NCI-H1694 (cell line): ENCODE measurements around the gene ZYX.

Experiments
- DNase-seq: peaks from one replicate; lab custom pipeline; 2025; lab: John Stamatoyannopoulos, UW

ZYX gene

GRCh38 chr7:143363016-143363937 lies 17.9 kb upstream of the ZYX start:
- DNase-seq, result no peak

GRCh38 chr7:143367972-143368371 lies 13.2 kb upstream of the ZYX start:
- DNase-seq, result no peak

- no peak for DNase-seq
These were observed 12.8 kb upstream of the ZYX start for GRCh38 chr7:143368387-143368786.

GRCh38 chr7:143369678-143370651 lies 11.2 kb upstream of the ZYX start:
- DNase-seq, result no peak

- DNase-seq, result peak; percentile 25
These were observed 9.1 kb upstream of the ZYX start for GRCh38 chr7:143372070-143372469.

GRCh38 chr7:143373255-143373794 lies 7.8 kb upstream of the ZYX start:
- DNase-seq, result no peak

GRCh38 chr7:143374561-143374960 lies 6.6 kb upstream of the ZYX start:
- DNase-seq, result no peak

- DNase-seq, result peak; percentile 15
These were observed 5.7 kb upstream of the ZYX start for GRCh38 chr7:143375298-143376034.

- DNase-seq, result no peak
These were observed 4.7 kb upstream of the ZYX start for GRCh38 chr7:143376396-143376795.

- no peak for DNase-seq
These were observed 1.4 kb upstream of the ZYX start for GRCh38 chr7:143379611-143380259.

- peak; percentile 72 for DNase-seq
These were observed 892 bp upstream of the ZYX start for GRCh38 chr7:143380260-143380645.

- peak; percentile 57 for DNase-seq
These were observed 431 bp downstream of the ZYX start for GRCh38 chr7:143381427-143382125.

- no peak for DNase-seq
These were observed 1.1 kb downstream of the ZYX start for GRCh38 chr7:143382126-143382790.

GRCh38 chr7:143382791-143383641 lies 1.9 kb downstream of the ZYX start:
- no peak for DNase-seq

GRCh38 chr7:143383642-143383957 lies 2.5 kb downstream of the ZYX start:
- no peak for DNase-seq

- no peak for DNase-seq
These were observed 3.0 kb downstream of the ZYX start for GRCh38 chr7:143384148-143384547.

GRCh38 chr7:143384661-143385631 lies 3.8 kb downstream of the ZYX start:
- DNase-seq, result no peak
